ENCODE results near the gene CASP3. TPM values are rescaled to one million over a fixed set of nuclear protein-coding genes. Genes with fewer than 3 reads are reported as not detected.
"Not testable (repeated sequence)": the region's sequence is repeated elsewhere in the genome, so short reads cannot be mapped to it uniquely, and the experiment has no call there.

Gene CASP3
- total and polyA plus RNA-seq, 12 donors = 8.5 to 44.5 (median 19.4) TPM

- Histone ChIP-seq H3K9me3 (replicated peaks in 1 of 3) (no peaks in the 10 kb centered on the region), H3K4me1 (replicated peaks in 1 of 2) (no peaks in the 10 kb centered on the region), H3K27me3 (no peaks in the 10 kb centered on the region), H3K36me3 (replicated peaks in 1 of 2) (no peaks in the 10 kb centered on the region), H3K27ac (no peak overlapping the region), H3K4me3 (no peak overlapping the region)
- no peak for DNase-seq
- intact Hi-C loops (cut with DNase I) = no loop called here
- TF ChIP-seq POLR2A (IDR thresholded peaks at IDR 0.05) (no peak), CTCF (IDR thresholded peaks at IDR 0.05) (no peak)
- 93 to 96% (median 95%) methylated on average over 8 of the region's 8 CpGs for WGBS, 4 donors
Observed at GRCh38 chr4:184655889-184656869, 6.9 kb upstream of the CASP3 start.

GRCh38 chr4:184653650-184654049 is 4.4 kb upstream of the CASP3 start:
- intact Hi-C loops (cut with DNase I) = no loop called here

GRCh38 chr4:184652681-184653080 is 3.4 kb upstream of the CASP3 start:
- H3K4me3 ChIP-seq; intact Hi-C loops (cut with DNase I); H3K27me3 ChIP-seq; DNase-seq; H3K9me3 ChIP-seq (replicated peaks in 1 of 3); H3K36me3 ChIP-seq (replicated peaks in 1 of 2); H3K27ac ChIP-seq: not testable (repeated sequence)
- H3K4me1 ChIP-seq (replicated peaks in 1 of 2) = peaks cover 13 to 15% of the 10 kb centered on the region in 2 donors

More at GRCh38 chr4:184653650-184654049, 4.4 kb upstream of the CASP3 start:
- no peak for TF ChIP-seq CTCF (IDR thresholded peaks at IDR 0.05)
- TF ChIP-seq POLR2A (IDR thresholded peaks at IDR 0.05) = no peak
- DNase-seq = no peak
- no peaks in the 10 kb centered on the region for H3K9me3 ChIP-seq (replicated peaks in 1 of 3)
- H3K4me1 ChIP-seq (replicated peaks in 1 of 2) = peaks cover 6 to 8% of the 10 kb centered on the region in 2 donors
- H3K27ac ChIP-seq = no peak overlapping the region
- no peaks in the 10 kb centered on the region for H3K36me3 ChIP-seq (replicated peaks in 1 of 2)
- H3K4me3 ChIP-seq = no peak overlapping the region
- H3K27me3 ChIP-seq = no peaks in the 10 kb centered on the region
- 50 to 72% (median 59%) methylated on average over 2 of the region's 2 CpGs for WGBS, 4 donors

GRCh38 chr4:184651899-184652298 is 2.7 kb upstream of the CASP3 start:
- Histone ChIP-seq H3K9me3 (replicated peaks in 1 of 3) (no peaks in the 10 kb centered on the region), H3K36me3 (replicated peaks in 1 of 2) (no peaks in the 10 kb centered on the region), H3K27me3 (no peaks in the 10 kb centered on the region), H3K4me1 (replicated peaks in 1 of 2) (peaks cover 21 to 23% of the 10 kb centered on the region in 2 donors), H3K4me3 (no peak overlapping the region), H3K27ac (no peak overlapping the region)
- TF ChIP-seq CTCF (IDR thresholded peaks at IDR 0.05) = no peak
- intact Hi-C loops (cut with DNase I) = no loop called here
- DNase-seq = no peak
- 93 to 95% (median 93%) methylated on average over 8 of the region's 8 CpGs for WGBS, 4 donors

Data from adrenal gland (tissue), 12 donors.